CD4-positive, alpha-beta T cell treated with Interleukin-6 for 4 hours (primary cell): Measurements from ENCODE around the gene DLGAP4.

Source experiments
- DNase-seq: peaks from one replicate; pipeline ENCODE4 v3.0.0-alpha.2; 2020; ENCODE audit warnings: mixed read lengths

The DLGAP4 gene

GRCh38 chr20:36308353-36308752 lies 2.2 kb downstream of the DLGAP4 start:
- no peak for DNase-seq

DNA sequence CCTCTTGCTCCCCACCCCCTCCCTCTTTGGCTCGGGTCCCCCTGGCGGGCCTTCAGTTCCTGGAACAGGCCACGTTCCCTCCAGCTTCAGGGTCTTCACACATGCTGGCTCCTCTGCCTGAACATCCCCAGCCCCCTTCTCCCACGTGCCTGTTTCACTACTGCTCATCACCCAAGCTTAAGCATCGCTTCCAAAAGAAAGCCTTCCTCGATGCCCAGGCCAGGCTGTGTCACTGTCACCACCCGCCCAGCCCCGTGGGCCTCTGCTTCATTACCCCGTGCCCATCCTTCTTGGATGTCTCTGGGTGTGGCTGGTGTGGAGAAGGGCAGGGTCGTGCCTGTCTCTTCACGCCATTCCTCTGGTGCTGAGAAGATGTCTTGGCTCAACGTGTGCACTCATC lies 2.8 kb downstream of the DLGAP4 start:
- DNase-seq, result no peak

DNA sequence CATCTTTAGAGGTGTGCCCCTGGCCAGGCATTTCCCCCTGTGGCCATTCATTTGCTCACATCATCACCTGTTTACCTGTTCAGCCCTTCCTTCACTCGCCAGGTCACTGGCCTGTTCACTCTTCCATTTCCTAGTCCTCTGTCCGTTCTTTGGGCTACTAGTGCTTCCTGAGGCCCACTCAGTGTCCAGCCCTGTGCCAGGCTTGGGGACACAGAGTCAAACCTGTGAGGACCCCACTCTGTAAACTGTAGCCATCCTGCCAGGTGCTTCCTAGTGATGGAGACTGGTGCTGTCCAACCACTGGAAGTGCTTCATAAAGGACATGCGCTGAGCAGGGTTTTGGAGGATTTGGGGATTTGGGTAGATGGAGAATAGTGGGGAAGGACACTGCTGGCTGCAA lies 3.5 kb downstream of the DLGAP4 start:
- no peak for DNase-seq

GRCh38 chr20:36310215-36310981 lies 4.3 kb downstream of the DLGAP4 start:
- no peak for DNase-seq

DNA sequence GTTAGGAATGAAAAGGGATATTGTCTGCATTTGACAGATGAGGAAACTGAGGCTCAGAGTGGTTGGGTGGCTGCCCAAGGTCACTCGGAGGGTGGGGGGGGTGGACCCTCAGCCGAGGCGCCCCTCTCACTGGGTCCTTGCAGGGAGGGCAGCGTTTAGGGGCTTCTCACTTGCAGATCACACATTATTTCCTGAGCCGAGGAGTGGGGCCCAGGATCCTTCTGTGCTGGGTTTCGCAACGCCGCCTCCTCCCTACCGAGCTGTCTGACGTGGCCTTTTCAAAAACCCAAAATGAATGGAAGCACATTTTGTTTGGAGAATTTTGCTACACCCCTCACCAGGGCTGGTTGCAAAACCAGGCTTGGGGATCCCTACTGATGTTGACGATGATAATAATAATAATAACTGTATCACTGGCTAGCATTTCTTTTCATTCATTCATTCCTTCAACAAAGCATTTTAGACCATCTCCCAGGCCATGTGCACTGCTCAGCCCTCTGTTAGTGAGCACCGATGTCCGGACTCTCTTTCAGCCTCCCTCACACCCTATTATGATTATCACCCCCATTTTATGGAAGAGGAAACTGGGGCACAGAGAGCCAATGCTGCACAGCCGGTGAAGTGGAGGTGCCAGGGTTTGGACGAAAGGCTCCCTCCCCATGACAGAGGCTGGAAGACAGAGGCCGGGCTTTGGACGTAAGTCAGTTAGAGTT lies 5.2 kb downstream of the DLGAP4 start:
- DNase-seq, result no peak

DNA sequence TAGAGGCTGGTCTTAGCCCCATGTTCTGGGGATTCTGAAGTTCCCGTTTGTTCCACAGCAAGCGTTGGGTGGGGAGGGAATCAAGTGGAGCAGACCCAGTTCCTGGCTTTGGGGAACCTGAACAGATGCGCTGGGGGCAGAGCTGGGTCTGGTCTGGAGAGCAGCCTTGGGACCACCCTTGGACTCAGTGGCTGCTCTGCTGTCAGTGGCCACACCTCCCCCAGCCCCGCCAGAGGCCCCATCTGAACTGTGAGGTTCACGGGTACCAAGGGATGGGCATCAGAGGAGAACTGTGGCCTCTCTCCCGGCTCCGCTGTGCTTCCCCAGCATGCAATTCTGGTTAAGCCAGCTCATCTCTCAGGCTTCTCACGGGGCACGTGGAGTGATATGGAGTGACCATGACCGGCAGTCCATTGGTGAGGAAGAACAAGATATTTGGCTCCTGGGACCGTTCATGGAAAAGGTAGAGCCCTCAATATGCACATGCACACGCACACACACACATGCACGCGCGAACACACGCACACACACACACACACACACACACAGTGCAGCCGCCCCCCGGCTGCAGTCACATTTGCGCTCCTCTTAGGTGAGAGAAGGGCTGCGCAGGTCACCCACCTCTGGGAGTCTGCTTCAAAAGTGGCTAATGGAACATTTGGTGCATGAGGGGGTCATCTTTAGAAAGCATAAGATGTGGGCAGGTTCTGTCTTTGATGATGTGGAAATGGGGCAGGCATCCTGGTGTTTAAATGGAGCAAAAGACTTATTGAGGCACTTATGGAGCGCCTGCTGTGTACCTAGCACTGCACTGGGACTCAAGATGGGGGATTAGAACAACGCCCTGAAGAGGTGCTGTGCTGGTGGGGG lies 6.0 kb downstream of the DLGAP4 start:
- no peak for DNase-seq

- DNase-seq, result no peak
Observed at GRCh38 chr20:36312724-36313441, 6.7 kb downstream of the DLGAP4 start.

- no peak for DNase-seq
Observed at GRCh38 chr20:36313476-36313875, 7.3 kb downstream of the DLGAP4 start.

DNA sequence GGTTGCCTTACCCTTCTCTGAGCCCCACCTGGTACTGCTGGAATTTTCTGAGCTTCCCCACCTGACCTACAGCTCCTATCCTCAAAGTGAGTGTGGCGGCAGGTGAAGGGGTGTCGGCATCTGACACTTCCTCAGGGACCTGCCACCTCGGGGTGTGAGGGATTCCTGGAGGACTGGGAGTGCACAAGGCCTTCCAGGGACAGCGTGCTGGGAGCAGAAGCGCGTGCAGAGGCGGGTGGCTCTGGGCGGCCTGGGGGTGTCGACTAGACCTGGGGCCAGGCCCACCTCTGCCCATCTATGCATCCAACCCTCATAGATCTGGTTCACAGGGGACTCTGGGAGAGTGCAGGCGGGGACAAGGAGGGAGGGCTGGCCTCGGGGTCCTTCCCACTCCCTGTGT lies 7.8 kb downstream of the DLGAP4 start:
- no peak for DNase-seq

DNA sequence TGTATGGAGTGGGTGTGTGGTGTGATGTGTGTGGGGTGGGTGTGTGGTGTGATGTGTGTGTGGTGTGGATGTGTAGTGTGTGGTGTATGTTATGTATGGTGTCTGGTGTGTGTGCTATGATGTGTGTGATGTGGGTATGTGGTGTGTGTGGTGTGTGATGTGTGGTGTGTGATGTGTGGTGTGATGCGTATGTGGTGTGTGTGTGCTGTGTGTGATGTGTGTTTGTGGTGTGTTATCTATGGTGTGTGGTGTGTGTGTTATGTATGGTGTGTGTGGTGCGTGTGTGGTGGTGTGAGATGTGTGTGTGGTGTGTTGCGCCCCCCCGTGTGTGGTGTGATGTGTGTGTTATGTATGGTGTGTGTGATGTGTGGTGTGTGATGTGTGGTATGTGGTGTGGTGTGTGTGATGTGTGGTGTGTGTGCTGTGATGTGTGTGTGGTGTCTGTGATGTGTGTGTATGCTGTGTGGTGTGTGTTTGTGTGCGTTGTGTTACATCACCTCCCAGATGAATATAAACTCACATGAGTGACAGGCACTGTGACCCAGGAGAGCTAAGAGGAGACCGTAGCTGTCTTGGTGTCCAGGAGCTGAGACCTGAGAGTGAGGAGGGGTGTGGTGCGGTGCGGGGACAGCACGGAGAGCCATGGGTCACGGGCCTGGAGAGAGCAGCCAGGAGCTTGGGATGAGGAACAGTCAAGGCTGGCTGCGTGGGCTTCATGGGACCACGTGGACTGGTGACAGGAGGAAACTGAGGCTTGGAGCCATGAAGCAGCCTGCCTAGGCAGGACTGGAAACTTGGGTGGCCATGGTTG lies 8.8 kb downstream of the DLGAP4 start:
- DNase-seq, result no peak

DNA sequence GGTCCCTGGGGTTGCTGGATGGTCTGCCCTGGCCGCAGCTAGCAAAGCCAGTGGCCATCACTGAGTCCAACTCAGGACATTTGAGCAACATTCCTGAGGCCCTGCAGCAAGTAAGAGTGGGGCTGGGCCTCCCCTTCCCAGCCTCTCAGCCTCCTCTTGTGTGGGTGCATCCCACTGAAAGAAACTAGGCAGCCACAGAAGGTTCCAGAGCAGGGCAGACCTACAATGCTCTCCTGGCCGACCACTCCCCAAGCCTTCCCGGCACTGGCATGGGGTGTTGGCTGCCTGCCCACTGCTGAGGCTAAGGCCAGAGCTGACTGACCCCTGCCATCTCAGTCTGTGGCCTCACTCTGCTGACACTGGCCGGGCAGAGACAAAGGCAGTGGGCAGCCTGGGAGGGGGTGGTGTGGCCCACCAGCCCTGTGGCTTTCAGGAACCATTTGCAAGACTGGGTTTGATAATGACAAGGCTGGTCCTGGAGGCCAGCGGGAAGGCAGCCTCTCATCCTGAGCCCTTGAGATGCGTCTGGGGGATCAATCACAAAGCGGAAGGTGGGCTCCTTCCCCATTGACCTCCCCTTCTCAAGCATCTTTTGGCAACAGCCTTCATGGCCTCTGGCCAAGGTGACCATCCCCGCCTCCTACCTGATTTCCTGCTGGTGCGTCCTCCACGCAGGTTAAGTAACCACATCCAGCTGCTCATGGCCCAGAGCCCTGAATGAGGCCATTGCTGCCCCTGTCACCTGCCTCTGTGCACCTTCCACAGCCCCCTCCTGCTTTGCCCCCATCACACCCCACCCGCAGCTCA lies 9.6 kb downstream of the DLGAP4 start:
- DNase-seq, result no peak

GRCh38 chr20:36317675-36318074 lies 11.5 kb downstream of the DLGAP4 start:
- no peak for DNase-seq

- DNase-seq, result no peak
Observed at GRCh38 chr20:36318166-36318565, 12.0 kb downstream of the DLGAP4 start.

DNA sequence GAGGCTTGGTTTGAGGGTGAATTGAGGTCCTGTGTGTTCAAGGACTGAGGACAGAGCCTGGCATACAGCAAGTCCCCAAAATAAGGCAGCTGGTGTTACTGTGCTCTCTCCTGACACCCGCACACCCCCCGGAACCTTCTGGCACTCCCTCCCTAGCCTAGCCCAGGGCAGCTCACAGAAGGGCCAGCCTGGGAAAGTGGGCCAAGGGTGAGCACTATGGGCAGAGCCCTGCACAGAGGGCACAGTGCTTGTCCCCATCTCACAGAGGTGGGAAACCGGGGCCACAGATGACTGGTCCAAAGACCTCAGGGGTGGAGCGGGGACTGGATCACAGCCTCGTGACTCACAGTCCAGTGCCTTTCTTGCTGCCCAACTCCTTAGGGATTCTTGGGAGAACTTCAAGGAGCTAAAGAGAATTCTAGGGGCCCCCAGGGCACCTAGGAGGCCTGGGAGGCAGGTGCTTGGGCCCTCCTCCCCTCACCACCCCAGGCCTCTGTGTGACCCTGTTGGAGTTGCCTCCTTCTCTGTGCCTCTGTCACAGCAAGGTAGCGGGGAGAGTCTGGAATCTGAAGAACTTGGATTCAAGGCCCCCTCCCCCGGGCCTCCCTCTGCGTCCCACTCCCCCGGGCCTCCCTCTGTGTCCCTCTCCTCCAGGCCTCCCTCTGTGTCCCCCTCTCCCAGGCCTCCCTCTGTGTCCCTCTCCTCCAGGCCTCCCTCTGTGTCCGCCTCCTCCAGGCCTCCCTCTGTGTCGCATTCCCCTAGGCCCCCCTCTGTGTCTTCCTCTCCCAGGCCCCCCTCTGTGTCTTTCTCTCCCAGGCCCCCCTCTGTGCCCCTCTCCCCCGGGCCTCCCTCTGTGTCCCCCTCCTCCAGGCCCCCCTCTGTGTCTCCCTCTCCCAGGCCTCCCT lies 13.5 kb downstream of the DLGAP4 start:
- DNase-seq, result no peak

GRCh38 chr20:36320261-36320897 lies 14.2 kb downstream of the DLGAP4 start:
- DNase-seq, result no peak

- DNase-seq, result no peak
Observed at GRCh38 chr20:36320898-36321695, 15.0 kb downstream of the DLGAP4 start.

- no peak for DNase-seq
Observed at GRCh38 chr20:36322131-36322530, 16.0 kb downstream of the DLGAP4 start.

DNA sequence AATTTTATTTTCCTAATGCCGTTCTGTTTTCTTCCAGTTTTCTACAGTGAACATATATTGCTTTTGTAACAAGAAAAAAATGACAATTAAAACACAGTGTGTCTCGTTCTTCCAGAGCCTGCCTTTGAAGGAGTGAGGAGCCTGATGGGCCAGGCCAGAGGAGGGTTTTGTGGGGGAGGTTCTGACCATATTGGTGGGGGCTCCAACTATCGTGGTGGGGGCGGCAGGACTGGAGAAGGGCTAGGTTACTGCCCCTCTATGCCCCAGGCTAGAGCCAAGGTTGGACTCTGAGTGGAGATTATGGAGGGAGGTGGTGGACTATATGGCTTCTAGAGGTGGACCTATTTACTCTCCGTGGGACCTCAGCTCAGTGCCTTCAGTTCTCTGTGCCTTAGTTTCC lies 24.0 kb downstream of the DLGAP4 start:
- DNase-seq, result no peak

- no peak for DNase-seq
Observed at GRCh38 chr20:36331209-36331608, 25.1 kb downstream of the DLGAP4 start.
